GM18519 (cell line): ENCODE results near the gene RNF5.
A peak's percentile ranks its signal among the peaks of the same experiment; 100 is the strongest.
"Not testable (repeated sequence)": the region's sequence is repeated elsewhere in the genome, so short reads cannot be mapped to it uniquely, and the experiment has no call there.

Experiments used
- ATAC-seq: cut with Tn5 transposase; IDR thresholded peaks from one replicate; pipeline ENCODE4 v1.9.1; 2021; ENCODE audit warnings: mild to moderate bottlenecking, moderate library complexity; ENCODE audit not compliant: unreplicated experiment, low FRiP score

The RNF5 gene, protein sequence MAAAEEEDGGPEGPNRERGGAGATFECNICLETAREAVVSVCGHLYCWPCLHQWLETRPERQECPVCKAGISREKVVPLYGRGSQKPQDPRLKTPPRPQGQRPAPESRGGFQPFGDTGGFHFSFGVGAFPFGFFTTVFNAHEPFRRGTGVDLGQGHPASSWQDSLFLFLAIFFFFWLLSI

DNA sequence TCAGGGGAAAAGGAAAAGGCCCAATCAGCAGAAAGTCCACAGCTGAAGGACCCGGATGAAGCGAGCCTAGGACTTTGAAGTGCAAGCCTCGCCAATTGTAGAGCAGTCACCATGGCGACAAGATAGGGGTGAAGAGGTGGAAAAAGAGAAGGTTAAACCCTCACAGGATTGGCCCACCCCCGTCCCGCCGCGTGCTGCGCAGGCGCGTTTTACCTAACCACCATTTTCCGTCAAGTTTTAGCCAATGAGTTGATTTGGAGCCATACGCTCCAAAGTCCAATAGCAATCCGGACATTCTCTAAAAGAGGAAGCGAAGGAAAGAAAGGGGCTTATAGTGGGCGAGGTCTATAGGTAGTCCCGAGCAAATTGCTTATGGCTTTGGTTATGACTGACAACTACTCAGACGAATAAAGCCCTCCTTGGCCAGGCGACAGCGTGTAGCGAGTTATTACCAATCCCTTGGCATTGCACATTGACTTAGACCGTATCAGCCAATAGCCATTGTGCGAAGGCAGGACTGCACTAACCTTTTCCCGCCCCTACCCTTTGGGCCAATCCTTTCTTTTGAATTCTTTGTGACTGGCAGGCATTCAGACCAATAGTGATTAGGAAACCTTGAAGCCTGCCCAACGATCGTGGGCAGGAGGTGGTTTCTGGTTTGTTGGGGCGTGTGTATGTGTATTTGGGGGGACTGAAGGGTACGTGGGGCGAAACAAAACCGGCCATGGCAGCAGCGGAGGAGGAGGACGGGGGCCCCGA is at the start of gene RNF5:
Gene RNF5, plus strand, starts transcription at position 618 of the 759 bp plus-strand sequence. Its CDS starts 107 bp downstream, at position 725.
- peak; percentile 73 for ATAC-seq

DNA sequence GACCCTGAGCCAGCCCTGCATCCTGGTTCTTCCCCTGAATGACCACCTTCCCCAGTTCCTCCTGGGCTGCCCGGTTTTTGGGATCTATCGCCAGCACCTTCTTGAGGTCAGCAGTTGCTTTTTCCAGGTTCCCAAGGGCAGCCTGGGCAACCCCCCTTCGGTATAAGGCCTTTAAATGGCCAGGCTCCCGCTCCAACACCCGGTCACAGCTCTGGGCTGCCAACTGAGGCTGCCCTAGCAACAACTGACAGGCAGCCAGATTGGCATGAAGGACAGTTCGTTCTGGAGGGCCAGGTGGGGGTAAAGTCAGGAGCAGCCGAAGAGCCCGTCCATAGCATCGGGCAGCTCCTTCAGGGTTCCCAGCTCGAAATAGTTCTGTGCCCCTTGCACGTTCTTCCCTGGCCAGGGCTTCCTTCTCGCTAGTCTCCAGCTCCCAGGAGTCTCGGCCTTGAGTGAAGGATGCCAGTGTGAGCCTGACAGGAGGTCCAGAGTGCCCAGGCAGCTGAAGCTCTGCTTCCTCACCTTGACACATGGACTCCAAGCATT is 49.4 kb upstream of the RNF5 start:
- ATAC-seq, result no peak

DNA sequence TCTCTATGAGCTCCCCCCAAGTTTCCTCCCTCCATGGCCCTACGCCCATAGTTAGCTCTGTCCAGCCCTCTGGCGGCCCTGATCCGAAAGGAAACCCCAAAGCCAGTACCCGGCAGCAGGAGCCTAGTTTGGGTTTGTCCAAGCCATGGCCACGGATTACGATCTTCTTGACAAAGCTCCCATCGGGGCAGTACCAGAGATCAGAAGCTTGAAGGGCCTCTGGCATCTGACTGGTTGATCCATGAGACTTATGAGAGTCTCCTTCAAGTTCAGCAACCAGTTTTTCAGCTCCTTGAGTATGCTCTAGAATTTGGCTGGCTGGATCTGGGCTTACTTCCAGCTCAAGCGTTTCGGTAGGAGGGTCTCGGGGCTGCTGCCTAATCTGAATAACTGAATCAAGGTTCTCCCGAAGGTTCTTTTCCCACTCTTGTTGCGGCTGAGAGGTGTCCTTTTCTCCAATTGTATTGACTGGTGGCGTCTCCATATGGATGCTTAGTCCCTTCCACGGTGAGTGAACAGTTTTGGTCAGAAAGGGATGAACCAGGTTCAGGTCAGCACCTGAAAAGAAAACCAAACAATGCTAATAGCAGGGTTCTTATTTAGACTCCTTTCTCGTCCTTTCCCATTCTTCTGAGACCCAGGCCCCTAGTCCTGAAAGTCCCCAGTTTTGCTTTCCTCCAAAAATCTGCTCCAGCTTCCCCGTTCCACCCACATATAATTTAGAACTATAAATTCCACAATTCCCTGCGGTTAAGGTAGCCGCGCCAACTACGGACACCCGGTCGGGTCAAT is 48.7 kb upstream of the RNF5 start:
- no peak for ATAC-seq

DNA sequence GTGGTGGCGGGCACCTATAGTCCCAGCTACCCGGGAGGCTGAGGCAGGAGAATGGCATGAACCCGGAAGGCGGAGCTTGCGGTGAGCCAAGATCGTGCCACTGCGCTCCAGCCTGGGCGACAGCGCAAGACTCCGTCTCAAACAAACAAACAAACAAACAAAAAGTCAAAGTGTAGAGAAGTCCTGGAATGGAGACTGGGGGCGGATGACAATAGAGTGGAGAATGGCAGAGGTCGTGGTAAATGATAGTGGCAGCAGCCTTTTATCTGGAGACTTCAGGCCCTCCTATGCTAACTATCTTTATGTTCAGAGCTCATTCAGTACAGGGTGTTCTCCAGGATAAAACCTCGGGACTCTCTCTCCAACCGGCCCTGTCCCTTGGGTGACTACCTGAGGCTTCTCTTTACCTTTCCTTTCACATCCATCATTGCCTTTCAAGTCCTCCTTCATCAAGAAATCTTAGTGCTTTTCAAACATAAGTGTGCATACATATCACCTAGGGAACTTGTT is 46.7 kb upstream of the RNF5 start:
- ATAC-seq, result no peak

DNA sequence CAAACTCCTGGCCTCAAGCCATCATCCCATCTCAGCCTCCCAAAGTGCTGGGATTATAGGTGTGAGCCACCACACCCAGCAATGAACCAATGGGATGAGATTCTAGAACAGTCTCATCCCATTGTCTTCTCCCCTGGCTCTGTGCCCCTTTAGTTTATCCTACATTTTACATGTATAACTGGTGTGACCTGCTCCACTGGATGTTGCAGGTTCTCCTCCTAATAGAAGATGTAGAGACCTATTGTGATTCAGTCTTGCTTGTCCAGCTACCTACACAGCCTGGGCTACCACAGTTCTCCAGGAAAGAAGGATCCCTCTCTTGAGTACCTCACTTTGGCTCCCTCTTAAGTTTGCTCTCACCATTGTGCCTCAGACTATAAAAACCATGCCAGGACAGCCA is 46.1 kb upstream of the RNF5 start:
- no peak for ATAC-seq

DNA sequence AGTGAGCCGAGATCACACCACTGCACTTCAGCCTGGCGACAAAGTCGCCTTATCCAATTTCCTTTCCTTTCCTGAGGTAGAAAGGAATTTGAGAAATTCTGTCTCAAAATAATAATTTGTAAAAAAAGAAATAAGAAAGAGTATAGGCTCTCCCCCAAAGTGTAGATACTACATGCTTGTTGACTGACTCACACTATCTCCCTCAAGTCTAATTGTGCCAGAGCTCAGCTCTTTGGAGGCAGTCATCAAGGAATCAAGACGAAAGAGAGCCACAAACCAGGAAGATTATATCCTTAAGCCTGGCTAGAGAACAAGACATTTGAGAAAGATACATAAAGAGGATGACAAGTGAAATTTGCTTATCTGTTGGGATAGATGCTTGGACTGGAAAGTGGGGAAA is 44.4 kb upstream of the RNF5 start:
- ATAC-seq, result no peak

DNA sequence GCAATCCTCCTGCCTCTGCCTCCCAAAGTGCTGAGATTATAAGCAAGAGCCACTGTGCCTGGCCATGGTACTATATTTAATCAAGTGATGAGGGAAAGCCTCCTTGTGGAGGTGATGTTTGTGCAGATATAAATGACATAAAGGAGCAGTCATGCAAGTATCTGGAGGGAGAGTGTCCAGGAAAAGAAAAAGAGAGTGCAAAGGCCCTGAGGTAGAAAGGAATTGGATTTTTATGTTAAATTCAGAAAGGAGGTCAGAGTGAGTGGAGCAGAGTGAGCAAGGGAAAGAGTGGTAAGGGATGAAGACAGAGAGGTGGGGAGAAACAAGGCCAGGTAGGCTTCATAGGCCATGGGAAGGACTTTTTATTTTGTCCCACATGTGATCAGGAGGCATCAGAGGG is 40.8 kb upstream of the RNF5 start:
- no peak for ATAC-seq

DNA sequence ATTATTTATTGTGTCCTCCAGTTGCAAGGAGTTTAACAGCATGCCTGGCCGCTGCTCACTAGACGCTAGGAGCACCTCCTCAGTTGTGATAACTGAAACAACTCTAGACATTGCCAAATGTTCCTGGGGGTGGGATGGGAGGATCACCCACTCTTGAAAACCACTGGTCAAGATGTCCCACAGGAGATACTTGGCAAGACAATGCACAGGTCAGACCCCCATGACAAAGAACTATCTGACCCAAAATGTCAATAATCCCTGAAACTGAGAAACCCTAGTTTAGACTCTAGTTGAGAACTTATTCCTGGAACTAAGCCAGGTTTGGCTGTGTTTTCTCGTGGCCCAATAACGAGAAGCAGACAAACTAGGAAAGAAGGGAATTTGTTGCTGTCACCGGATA is 38.6 kb upstream of the RNF5 start:
- no peak for ATAC-seq

DNA sequence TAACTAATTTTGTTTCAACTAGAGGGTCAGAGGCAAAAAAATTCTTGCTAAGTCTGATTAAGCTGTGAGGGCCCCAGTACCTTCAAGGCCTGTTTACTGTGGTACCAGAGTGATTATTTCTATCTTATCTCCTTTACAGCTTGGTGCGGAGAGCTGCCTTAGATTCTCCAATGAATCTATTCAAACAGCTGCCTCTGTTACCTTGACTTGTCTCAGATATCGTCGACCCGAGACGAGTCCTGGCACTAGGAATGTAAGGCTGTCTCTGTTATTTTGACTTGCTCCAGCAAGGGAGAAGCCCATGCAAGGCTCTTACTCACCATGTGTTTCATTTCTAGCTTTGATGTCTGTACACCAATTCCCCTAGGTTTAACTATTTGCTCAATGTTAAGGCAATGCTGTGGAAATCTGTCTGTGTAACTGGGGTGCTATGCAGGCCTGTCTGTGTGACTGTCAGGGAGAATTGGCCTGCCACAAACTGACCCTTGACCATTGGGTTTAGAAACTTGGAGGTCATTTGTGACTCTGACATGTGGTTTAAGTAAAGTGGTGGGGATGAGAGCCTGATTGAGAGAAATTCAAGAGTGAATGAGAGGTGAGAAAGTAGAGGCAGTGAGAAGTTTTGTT is 37.7 kb upstream of the RNF5 start:
- ATAC-seq, result no peak

DNA sequence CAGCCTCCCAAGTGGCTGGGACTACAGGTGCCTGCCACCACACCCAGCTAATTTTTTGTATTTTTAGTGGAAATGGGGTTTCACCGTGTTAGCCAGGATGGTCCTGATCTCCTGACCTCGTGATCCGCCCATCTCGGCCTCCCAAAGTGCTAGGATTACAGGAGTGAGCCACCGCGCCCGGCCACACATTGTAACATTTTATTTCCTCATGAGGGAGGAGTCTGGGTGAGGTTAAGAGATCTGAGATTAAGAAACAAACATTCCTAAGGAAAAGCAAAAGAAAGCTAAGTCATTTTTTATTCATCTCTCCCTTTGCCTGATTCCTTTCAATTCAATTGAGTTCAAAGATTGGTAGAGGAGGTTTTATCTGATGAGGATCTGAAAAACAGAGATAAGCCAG is 34.0 kb upstream of the RNF5 start:
- not testable (repeated sequence) for ATAC-seq

DNA sequence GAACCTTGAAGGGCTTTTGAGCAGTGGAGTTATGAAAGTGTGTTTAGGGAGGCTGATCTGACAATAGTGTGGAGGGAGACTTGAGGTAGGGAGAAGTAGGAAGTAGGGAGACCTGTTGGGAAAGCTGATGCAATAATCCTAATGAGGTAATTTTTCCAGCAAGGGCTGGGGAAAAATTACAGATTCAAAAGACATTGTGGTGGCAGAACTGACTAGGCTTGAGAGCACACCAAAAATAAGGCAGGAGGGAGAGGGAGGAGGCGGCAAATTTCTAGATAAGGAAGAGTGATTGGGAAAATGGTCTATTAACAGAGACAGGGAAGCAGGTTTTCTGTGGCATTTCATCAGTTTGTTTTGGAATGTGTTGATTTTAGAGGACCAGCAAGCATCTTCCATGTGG is 31.9 kb upstream of the RNF5 start:
- no peak for ATAC-seq

DNA sequence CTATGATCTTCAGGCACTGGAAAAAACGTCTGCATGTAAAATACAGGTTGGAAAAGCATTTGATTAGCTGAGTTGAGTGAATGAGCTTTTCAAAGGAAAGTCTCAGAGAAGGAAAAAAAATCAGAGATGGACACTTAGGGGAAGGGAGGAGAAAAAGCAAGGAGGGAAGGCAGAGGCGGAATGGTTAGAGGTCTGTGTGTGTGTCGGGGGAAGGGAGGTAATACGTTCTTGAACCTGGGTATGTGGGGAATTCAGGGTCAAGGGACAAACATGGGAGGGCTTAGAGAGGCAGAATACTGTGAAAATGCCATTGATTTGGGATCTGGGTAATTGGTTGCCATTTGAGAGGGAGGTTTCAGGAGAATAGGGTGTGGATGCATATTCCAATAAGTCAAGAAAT is 31.5 kb upstream of the RNF5 start:
- ATAC-seq, result no peak

DNA sequence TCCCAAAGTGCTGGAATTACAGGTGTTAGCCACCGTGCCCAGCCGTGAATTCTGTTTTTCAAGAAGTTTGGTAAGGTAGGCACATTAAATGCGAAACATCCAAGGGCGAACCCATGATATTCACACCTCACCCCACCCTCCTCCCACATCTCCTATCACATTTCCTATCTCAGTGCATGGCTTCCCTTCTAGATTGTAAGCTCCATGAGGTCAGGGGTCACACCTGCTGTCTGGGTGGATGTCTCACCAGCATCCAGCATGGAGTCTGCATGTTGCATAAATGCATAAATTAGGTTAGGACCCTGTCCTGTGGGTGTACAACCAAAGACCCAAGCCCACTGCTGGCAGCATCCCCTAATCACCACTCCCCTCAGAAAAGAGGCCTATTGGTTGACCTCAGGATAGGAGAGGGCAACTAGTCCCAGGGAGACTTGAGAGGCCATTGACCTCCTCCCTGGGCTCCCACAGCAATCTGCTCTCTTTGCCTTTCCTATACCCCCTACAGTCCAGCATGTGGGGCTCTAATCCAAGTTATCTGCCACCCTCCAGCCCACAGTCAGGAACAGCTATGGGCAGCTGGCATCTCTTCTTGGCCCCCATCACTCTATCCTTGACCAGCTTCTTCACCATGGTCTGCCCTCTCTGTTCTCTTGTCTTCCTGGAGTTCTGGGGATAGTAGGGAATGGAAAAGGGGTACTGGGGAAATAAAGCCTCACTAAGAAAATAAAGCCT is 30.6 kb upstream of the RNF5 start:
- ATAC-seq, result no peak

DNA sequence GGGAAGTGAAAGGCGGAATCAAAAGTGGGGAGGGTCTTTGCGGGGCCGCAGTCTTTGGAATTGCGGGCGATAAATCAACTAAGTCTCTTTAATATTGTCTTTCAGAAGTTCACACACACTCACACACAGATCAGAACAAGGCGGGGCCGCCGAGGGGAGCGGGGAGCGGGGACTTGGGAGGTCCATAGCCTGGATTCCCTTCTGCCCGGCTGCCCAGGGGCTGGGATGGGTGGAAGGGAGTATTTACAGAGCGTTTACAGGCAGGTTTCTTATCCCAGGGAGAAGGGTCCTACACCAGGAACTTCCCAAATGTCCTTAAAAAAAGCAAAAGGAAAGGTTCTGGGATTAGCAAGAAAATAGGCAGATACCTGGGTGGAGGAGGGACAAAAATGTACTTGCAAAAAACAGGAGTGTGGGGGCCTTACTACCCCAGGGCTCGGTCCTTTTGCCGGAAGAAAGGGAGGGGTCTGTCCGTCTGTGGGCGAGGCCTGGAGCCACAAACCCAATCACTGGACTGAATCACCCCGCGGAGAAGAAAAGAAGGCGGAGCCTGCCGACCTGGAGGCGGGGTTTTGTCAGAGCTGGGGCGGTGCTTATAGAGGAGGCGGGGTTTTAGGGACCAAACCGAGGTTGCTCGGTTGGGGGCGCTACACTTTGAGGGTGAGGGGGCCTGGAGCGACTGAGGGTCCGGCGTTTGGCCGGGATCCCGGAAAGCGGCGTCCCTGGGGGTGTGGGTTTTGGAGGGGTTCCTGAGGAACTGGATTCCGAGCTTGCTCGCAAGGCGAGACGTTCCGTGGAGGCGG is 29.7 kb upstream of the RNF5 start:
- no peak for ATAC-seq

DNA sequence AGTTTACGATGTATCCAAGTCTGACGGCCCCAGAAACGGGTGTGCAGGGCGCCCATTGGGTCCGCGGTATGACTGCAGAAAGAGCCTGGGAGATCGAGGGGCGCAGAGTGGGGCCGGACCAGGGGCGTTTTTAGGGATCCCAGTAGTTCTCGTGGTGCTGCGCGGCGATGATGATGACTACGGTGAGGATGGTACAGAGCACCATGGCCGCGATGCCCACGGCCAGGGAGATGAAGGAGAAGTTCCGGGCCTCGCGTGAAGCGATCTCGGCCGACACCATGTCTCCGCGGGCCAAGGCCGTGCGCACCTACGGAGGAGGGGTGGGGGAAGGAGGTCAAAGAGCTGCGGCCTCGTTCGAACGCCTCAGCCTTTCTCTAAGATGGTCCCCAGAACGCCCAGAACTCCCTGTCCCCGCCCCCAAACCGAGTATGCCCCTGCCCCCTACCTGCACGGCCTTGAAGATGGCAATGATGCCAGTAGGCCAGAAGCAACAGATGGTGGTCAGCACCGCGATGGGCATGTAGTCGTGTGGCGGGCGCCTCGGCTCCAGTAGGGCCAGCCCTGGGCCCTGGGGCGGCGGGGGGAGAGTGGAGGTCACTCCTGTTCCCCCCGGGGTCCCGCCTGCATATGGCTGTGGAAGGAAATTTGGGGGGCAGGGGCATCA is 29.0 kb upstream of the RNF5 start:
- no peak for ATAC-seq

DNA sequence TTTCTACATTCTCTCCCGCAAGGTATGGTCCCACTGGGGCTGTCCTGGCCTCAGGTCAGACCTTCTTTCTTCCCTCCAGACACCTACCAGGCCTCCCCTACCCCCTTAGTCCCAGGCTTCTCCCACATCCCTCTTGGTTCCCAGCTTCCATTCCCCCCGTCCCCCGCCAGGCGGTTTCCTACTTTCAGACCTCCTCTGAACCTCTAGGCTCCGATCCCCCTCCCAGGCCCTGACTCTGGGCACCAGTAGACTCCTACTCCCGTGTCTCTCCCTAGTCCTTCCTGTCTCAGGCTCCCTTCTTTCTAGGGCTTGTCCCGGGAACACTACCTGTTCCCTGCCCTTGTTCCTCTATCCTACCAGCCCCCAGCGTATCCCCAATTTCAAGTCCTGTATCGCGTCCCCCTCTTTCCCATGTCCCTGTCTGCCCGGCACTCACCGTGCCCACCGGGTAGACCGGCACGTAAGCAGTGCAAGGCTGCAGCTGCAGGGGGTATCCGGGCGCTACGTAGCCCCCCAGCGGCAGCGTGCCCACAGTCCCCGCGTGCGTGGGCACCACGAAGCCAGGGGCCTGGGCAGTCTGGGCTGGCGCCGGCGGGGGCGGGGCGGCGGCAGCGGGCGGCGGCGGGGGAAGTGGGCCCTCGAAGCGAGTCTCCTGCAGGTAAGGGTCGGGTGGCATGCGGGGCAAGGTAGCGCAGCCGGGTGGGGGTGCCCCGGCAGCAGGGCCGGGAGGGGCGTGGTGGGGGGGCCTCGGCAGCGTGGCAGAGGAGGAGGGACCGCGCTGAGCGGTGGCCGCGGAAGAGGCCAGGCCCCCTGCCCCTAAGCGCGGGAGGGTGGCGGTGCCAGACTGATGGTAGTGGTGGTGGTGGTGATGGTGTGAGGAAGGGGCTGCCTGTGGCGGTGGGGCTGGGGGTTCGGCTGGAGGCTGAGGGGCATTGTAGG is 28.0 kb upstream of the RNF5 start:
- ATAC-seq, result no peak

DNA sequence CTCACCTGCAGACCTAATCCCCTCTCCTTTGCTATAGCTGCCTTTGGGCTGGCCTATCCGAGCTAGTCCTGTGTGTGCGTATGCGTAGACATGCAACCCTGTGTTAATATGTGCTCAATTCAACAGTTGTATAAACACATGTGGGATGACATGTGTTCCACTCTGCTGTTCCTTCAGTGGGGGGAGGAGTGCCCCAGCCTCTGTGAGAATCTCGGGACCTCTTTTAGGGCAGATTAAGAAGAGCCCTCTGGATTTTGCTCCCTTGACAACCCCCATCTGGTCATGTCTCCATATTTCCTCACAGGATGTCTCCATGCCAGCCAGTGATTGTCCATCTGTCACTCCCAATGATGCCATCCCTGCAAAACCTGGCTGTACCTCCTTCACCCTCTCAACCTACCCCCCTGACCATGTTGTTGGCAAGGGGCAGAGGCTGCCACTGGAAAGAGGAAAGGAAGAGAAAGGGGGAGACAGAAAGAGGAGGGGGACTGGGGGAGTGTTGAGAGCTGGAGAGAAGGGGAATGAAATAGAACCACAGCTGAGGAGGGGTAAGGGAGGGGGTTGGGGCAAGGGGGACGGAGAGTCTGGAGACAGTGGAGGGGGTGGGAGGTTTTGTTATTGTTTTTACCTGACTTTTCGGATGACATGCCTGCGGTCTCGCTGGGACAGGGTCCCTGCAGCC is 26.9 kb upstream of the RNF5 start:
- ATAC-seq, result no peak
